Measurements from ENCODE around the gene TCN2. TPM values are rescaled to one million over a fixed set of nuclear protein-coding genes. Genes with fewer than 3 reads are reported as not detected.
A peak's percentile ranks its signal among the peaks of the same experiment; 100 is the strongest.

Gene TCN2
- total RNA-seq, 1 experiment from 2014 or later: 11.5 TPM

- no peak overlapping the region for H3K4me3 ChIP-seq
- H3K4me1 ChIP-seq (replicated peaks; ENCODE audit: insufficient read depth): peaks cover 15% of the 10 kb centered on the region
- H3K27ac ChIP-seq: no peak overlapping the region
- H3K79me2 ChIP-seq (ENCODE audit: low read depth): no peaks in the 10 kb centered on the region
- DNase-seq: no peak
- H3K9me3 ChIP-seq (ENCODE audit: insufficient read depth, low read depth): no peaks in the 10 kb centered on the region
- intact Hi-C loops (cut with micrococcal nuclease; ENCODE audit: unreplicated experiment): no loop called here
- H3F3A ChIP-seq (ENCODE audit: insufficient read depth, low read depth): peaks cover 11% of the 10 kb centered on the region; the same call in 1 of the 2 replicates
- no peaks in the 10 kb centered on the region for H4K20me1 ChIP-seq (ENCODE audit: insufficient read depth)
- BruUV-seq (replicated peaks): no TSS peak
- H3K27me3 ChIP-seq (ENCODE audit: insufficient read depth, low read depth): no peaks in the 10 kb centered on the region
- no peak overlapping the region for H3K4me2 ChIP-seq
- no peaks in the 10 kb centered on the region for H3K9me2 ChIP-seq (ENCODE audit: insufficient read depth)
- CTCF ChIA-PET: no interaction called here
- TF ChIP-seq EZH2 (IDR thresholded peaks at IDR 0.05; ENCODE audit: low read depth): no peak
- TF ChIP-seq CTCF (conservative IDR thresholded peaks at IDR 0.05): no peak
- POLR2A ChIA-PET (ENCODE audit: unreplicated experiment): no interaction called here
- H2AFZ ChIP-seq: no peak overlapping the region
- H3K36me3 ChIP-seq (ENCODE audit: low read depth): no peaks in the 10 kb centered on the region
These were observed 40.6 kb downstream of the TCN2 start for GRCh38 chr22:30647536-30647935.

GRCh38 chr22:30648825-30649224, 41.9 kb downstream of the TCN2 start:
- Histone ChIP-seq H3F3A (ENCODE audit: insufficient read depth, low read depth) (peaks cover 11% of the 10 kb centered on the region; the same call in 1 of the 2 replicates), H2AFZ (no peak overlapping the region), H3K27ac (peak overlapping the region; percentile 30; the same call in 1 of the 2 replicates), H3K27me3 (ENCODE audit: insufficient read depth, low read depth) (no peaks in the 10 kb centered on the region), H4K20me1 (ENCODE audit: insufficient read depth) (no peaks in the 10 kb centered on the region), H3K9me2 (ENCODE audit: insufficient read depth) (no peaks in the 10 kb centered on the region), H3K79me2 (ENCODE audit: low read depth) (no peaks in the 10 kb centered on the region), H3K4me3 (no peak overlapping the region), H3K36me3 (ENCODE audit: low read depth) (no peaks in the 10 kb centered on the region), H3K4me2 (peak overlapping the region; percentile 56), H3K4me1 (replicated peaks; ENCODE audit: insufficient read depth) (peaks cover 15% of the 10 kb centered on the region), H3K9me3 (ENCODE audit: insufficient read depth, low read depth) (no peaks in the 10 kb centered on the region)
- POLR2A ChIA-PET (ENCODE audit: unreplicated experiment): interaction anchor here (0.7 kb wide), 1 partner anchor 272 kb away, joined by 5 read pairs; no protein-coding TSS in a partner anchor
- no peak for DNase-seq
- TSS peak; percentile 85 for BruUV-seq (replicated peaks)
- intact Hi-C loops (cut with micrococcal nuclease; ENCODE audit: unreplicated experiment): no loop called here
- CTCF ChIA-PET: no interaction called here
- no peak for TF ChIP-seq EZH2 (IDR thresholded peaks at IDR 0.05; ENCODE audit: low read depth)
- TF ChIP-seq CTCF (conservative IDR thresholded peaks at IDR 0.05): no peak

GRCh38 chr22:30649430-30650007, 42.5 kb downstream of the TCN2 start:
- POLR2A ChIA-PET (ENCODE audit: unreplicated experiment): interaction anchor here (0.6 kb wide), 1 partner anchor 134 kb away, joined by 3 read pairs; no protein-coding TSS in a partner anchor
- no peak overlapping the region for H2AFZ ChIP-seq

More at GRCh38 chr22:30649430-30650007, 42.5 kb downstream of the TCN2 start:
- no peak overlapping the region for H3K4me3 ChIP-seq
- no TSS peak for BruUV-seq (replicated peaks)
- H4K20me1 ChIP-seq (ENCODE audit: insufficient read depth): no peaks in the 10 kb centered on the region
- CTCF ChIA-PET: interaction anchor here (1.1 kb wide), 1 partner anchor 17 kb away, joined by 3 read pairs; no protein-coding TSS in a partner anchor
- no peaks in the 10 kb centered on the region for H3K79me2 ChIP-seq (ENCODE audit: low read depth)
- no peaks in the 10 kb centered on the region for H3K9me2 ChIP-seq (ENCODE audit: insufficient read depth)
- H3K4me1 ChIP-seq (replicated peaks; ENCODE audit: insufficient read depth): peaks cover 15% of the 10 kb centered on the region
- no peaks in the 10 kb centered on the region for H3K27me3 ChIP-seq (ENCODE audit: insufficient read depth, low read depth)
- no peaks in the 10 kb centered on the region for H3K36me3 ChIP-seq (ENCODE audit: low read depth)
- H3K27ac ChIP-seq: peak overlapping the region; percentile 30; the same call in 1 of the 2 replicates
- peak overlapping the region; percentile 56 for H3K4me2 ChIP-seq
- H3F3A ChIP-seq (ENCODE audit: insufficient read depth, low read depth): peaks cover 11% of the 10 kb centered on the region; the same call in 1 of the 2 replicates
- DNase-seq: peak; percentile 86 to 90
- H3K9me3 ChIP-seq (ENCODE audit: insufficient read depth, low read depth): no peaks in the 10 kb centered on the region
- intact Hi-C loops (cut with micrococcal nuclease; ENCODE audit: unreplicated experiment): no loop called here
- no peak for TF ChIP-seq EZH2 (IDR thresholded peaks at IDR 0.05; ENCODE audit: low read depth)
- TF ChIP-seq CTCF (conservative IDR thresholded peaks at IDR 0.05): no peak; the same call in 1 of the 2 replicates
